NCI-H1048 (cell line): ENCODE results near the gene IFIT2.
"Not testable (repeated sequence)": the region's sequence is repeated elsewhere in the genome, so short reads cannot be mapped to it uniquely, and the experiment has no call there.

Experiments
- DNase-seq: peaks from one replicate; lab custom pipeline; 2025; lab: John Stamatoyannopoulos, UW

Gene IFIT2

DNA sequence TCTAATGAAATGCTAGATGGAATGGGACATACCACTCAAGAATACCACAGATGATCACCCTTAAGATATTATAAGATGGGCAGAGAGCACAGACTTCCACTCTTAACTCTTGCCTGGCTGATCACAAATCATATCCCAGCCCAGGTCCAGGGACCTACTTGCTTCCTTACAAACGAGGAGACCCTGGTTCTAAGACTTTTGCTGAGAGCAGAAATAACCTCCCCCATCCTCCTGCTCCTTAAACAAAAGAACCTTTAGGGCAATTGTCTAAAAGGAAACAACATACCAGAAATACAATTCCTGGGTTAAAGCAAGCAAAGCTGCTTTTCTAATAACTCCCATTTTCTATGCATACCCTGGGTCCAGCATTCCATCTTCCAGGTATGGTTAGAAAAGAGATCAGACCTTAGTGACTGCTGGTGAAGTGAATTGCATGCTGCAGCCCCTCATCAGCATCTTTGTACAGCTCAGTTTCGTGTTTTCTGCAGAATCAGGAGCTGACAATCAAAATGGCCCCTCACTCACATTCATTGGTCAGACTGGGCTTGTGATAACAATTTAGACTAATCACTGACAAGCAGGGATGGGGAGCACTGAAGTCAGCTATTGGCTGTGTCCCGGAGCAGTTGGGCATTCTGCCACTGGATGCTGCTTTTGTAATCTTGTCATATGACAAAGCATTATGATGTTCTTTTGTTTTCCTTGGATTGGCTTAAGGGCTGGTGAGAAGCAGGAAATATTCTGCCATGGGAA lies 40.5 kb downstream of the IFIT2 start:
- no peak for DNase-seq

DNA sequence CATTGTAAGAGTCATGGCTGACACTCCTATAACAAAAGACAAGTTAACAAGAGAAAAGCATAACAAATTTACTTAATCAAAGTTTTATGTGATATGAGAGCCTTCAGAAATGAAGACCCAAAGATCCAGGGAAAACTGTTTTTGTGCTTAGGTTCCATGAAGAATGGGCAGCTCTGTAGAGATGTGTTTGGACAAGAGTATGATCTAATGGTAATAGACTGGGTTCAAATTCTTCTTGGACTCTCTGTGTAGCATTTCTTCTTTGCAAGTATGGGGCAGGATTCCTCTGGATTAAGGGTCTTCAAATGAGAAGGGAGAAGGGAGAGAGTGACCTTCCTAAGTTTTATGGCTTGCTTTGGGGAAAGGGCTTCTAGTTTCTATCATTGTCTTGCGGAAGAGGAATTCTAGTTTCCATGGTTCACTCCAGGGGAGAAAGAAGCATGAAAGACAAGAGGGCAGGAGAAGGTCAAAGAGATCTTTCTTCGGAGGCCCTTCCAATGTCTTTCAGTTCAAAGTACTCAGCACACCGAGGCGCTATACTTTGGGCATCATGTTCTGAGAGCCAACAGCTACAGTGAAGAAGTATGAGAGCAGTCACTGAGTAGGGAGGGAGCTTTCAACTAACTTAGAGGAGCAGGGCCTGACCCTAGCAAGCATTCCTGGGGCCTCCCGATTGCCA lies 41.4 kb downstream of the IFIT2 start:
- DNase-seq: no peak

DNA sequence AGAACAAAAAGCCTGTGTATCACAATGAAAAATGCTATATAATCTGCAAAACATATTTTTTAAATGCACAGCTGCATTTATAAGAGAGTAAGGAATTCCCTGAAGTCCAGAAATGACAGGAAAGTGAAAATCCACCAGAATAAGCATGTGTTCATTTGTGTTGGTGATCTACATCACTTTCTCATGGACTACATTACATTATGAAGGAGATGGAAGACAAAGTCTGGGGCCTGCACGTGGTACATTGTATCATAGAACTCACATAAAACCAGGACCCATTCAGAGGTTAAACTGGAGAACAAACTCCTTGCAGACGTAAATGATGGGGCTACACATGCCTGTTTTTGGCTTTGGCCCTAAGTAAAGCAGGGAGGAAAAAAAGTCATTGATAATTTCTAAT lies 42.3 kb downstream of the IFIT2 start:
- DNase-seq: no peak

DNA sequence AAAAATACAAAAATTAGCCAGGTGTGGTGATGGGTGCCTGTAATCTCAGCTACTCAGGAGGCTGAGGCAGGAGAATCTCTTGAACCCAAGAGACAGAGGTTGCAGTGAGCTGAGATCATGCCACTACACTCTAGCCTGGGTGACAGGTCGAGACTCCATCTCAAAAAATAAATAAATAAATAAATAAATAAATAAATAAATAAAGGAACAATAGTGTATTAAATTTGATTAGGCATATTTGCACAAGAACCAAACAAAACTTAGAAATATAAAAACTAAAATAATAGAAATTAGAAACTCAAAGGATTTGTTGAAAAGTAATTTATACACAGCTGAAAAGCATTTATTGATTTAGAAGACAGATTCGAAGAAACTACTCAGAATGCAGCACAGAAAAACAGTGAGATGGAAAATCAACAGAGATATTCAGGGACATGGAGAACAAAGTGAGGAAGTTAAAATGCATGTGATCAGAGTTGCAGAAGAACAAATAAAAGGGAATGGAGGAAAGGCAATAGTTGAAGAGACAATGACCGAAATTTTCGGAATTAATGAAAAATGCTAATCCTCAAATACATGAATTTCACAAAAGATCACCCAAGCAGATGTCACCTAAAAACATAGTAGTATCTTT lies 43.6 kb downstream of the IFIT2 start:
- no peak for DNase-seq

DNA sequence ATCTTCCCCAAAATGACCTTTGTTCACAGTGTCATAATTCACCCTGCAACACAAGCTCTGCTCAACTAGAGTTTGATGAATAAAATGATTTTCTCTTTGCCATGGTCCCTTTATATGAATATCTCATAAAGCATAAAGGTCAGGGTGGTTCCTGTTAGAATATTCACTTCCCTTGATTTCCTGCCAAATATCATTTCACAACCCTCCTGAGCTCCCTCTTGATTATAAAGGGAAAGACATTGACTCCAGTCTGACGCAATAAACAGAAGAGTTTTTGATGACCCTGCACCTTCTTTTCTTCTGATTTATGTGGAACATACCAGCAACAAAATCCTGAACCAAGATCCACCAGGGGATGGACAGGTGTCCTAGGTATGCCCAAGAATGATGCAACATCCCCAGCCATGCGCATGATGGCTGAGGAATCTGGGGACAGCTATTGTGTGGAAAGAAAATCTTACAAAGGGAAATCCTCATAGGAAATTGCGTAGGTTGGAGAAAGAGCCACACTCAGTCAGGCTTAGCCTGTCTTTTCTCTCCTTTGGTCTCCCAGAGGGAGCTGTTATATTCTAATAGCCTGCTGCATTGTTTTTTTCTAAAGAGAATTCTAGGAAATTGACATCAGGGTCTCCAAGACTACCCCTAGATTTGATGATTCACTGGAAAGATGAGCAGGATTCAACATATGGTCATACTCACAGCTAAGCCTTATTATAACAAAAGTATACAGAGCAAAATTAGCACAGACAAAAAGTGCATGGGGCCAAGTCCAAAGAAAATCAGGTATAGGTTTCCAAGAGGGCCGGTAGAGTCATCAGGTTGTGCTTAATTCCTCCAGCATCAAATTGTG lies 44.8 kb downstream of the IFIT2 start:
- DNase-seq: no peak

DNA sequence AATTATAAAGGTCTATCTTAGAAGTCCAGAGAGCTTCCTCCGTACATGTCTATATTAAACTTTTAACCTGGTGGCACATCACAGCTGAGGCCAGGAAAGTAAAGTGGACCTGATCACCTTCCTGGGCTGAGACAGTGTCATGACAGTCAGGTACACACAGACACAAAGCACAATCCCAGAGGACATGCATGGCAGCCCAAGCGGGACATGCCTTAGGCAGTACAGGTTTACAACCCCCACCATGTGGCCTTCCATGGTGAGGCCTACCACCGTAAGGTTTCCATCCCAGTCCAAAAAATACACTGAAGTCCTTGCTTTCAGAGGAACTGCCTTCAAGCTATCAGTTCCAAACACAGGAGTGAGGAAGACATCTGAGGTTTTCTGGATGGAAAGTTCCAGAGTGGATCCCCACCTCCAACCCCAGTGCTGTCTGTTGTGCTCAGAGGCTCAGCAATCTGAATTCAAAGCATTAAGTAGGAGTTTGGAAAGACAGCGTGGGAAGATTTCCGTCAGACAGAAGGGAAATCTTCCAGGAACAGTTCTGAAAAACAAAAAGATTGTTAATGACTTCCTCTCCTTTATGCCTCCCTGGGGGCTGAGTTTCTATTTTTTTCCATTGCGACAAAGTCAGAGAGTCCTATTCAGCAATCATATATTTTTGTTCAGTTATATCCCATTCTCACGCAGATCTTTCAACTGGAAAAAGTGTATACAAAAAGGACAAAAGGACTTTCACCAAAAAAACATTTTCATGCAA lies 46.0 kb downstream of the IFIT2 start:
- no peak for DNase-seq

DNA sequence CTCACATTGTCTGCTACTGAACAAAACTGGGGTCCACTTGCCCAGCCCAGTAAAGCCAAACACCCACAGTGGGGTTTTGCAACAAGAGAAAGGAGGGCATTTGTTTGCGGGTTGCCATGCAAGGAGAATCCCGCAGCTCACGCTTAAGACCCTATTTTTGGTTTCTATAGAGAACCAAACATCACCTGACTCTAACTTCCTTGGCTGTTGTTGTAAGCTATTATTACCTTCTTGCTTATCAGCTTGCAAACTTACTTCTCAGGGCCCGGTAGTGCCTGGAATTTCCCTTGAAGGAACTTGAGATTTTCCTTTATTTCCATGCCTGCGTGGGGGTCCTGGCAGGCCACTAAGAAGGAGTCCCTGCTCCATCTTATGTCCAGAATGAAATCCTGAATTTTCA lies 46.6 kb downstream of the IFIT2 start:
- no peak for DNase-seq

DNA sequence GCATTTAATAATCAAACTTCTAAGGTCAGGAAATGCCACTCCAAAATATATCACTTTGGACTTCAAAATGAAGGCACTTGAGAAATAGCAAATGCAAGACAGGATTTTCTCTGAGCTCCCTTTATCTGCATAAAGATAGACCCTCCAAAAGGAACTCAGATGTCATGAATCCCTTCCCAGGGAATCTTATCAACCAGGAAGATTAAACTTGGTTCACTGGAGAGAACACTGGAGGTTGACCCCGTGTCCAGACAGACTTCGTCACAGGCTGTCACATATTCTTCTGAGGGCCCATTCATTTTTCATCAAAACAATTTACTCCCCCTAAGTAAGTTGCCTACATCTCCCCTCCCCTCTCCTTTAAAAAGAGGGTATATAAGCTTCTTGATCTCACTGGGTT lies 47.1 kb downstream of the IFIT2 start:
- DNase-seq: no peak

DNA sequence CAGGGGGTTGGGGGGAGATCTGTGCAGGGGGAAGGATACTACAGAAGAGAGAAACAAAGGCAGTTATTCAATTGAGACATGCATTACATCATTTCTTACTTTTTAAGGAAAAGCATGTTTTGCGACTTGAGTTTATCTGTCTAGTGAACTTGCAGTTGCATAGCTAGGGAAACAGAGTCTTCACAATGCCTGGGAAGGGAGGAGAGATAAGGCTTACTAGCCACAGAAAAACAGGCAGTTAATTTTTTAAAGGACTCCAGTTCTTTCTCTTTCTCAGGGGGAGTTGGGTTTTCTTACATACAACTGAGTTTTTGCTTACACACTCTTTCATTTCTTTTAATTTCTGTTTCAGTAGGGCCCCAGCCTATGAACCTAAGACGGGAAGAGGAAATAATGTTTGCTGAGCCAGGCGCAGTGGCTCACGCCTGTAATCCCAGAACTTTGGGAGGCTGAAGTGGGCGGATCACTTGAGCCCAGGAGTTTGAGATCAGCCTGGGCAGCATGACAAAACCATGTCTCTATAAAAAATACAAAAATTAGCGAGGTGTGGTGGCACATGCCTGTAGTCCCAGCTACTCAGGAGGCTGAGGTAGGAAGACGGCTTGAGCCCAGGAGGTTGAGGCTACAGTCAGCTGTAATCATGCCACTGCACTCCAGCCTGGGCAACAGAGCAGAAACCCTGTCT lies 48.9 kb downstream of the IFIT2 start:
- not testable (repeated sequence) for DNase-seq

DNA sequence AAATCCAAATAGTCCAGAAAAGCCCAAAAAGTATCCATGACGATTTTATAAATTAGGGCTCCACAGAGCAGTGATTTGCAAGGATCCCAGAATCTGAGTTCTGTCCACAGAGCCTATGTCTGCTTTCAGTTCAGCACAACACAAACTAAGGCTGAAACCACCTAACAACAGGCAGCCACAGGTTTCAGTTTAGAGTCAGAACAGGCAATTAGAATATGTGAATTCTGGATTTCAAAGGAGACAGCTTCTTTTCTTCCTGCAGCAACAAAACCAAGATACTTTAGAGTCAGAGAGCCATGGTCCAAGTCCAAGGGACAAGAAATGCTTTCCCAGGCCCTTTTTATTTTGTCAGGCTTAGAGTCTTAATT lies 49.5 kb downstream of the IFIT2 start:
- no peak for DNase-seq

DNA sequence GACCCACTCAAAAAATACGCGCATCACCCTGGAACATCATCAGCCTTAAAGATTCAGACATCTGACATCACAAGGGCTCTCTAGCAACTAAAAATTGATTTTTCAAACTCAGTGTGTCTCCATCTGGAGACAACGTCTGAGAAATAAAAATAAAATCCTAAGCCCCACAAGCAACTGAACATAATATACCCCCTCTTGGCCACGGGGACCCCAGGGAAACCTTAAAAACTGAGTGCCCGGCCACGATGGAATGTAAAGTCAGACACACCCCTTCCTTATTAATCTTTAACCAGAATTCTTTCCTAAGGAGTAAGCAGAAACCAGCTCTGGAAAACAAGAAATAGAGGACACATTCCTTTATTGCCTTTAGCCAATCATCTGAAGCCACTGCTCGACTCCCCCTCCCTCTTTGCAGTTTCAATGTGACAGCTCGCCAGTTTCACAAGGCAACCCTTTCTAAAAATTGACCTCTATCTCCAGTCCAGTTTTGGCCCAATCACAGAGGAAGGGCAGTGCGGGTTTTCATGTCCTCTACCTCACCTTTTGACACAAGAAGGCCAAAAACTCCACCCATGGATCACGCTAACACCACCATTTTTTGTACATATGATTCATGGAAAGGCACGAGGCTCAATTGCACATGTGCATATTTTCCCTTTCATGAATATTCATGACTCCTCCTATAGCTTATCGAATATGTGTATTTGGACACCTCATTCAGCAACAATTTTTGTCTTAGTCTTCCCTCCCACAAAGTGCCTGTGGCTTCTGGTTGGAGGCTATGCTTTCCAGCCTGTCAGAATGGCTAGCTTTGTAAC lies 50.1 kb downstream of the IFIT2 start:
- no peak for DNase-seq

DNA sequence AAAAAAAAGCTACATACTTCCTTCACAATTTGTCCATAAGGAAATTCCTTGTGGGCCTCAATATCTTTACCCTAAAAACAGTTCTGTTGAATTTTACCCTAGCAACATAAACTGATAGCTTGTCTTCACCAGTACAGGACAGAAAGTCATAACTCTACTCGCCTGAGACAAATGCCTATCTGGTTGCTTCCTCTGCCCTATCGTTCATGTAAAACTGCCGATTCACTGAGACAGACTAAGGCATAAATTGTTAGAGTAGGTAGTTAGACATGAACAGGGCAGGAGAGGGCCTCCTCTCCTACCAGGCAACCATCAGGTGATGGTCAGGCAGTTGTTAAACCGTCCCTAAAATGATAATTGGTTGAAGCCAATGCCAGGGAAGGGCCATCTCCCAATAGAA lies 51.0 kb downstream of the IFIT2 start:
- no peak for DNase-seq

DNA sequence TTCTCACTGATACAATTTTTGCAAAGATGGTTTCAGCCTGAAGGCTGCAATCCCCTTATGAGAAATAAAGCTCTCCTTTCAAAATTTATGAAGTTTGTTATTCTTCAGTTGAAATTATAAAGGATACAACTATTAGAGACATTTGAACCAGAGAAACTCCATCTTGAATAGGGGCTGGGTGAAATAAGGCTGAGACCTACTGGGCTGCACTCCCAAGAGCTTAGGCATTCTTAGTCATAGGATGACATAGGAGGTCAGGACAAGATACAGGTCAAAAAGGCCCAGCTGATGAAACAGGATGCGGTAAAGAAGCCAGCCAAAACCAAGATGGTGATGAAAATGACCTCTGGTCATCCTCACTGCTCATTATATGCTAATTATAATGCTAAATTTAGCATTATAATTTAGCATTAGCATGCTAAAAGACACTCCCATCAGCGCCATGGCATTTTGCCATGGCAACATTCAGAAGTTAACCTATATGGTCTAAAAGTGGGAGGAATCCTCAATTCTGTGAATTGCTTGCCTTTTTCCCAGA lies 53.6 kb downstream of the IFIT2 start:
- no peak for DNase-seq

DNA sequence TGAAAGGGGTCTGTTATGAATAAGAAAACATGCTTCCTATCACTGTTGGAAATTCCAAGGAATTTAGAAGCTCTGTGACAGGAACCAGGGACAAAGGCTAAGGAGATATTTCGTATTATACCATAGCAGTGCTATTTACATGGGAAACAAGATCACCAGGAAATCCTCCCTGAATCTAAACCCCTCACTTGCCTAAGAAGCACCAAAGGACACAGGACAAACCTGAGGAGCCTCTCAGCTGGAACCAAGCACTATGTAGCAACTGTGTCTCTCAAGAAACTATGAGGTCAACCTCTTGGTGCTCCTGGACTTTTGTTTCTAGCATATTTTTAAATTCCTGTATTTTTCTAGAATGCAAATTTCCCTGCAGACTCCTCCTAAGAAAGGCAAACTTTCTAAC lies 55.2 kb downstream of the IFIT2 start:
- DNase-seq: no peak

DNA sequence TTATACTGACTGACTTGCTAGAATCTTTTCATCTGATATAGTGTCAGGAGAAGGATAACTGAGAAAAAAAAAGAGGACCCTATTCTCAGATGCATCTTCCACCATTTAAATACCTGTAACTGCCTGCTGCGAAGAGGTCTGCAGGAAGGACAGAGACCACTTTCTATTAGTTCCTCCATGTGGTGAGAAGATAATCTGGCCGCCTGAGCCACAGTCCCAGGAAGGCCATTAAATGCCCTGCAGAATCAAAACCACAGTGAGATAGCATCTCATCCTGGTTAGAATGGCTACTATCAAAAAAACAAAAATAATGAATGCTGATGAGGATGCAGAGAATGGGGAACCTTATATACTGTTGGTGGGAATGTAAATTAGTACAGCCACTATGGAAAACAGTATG lies 56.1 kb downstream of the IFIT2 start:
- DNase-seq: no peak
